OCI-LY3 (cell line): ENCODE data around the gene SPOPL.
"Not testable (repeated sequence)": the region's sequence is repeated elsewhere in the genome, so short reads cannot be mapped to it uniquely, and the experiment has no call there.

Source experiments
- H2AFZ ChIP-seq: fragments of 200-600, 300-600 bp; shearing (Covaris generic); 2 replicates; pipeline ENCODE4 v1.6.0; 2014; ENCODE audit warnings: antibody characterized with exemption, low read depth, low read length
- H3K27ac ChIP-seq: fragments of 200-600, 300-600 bp; sonication (generic); 2 replicates; pipeline ENCODE4 v1.5.1; 2014; ENCODE audit warnings: mild to moderate bottlenecking, low read length, moderate library complexity, mixed read lengths
- H3K27me3 ChIP-seq: fragments of 200-600, 300-600 bp; sonication (generic); 2 replicates; pipeline ENCODE4 v1.6.1; 2014; ENCODE audit warnings: low read depth, low read length, mixed read lengths
- H3K36me3 ChIP-seq: fragments of 200-600, 300-600 bp; sonication (generic); replicated peaks from 2 replicates; pipeline ENCODE3; 2014; ENCODE audit warnings: low read depth, low read length, mixed read lengths
- H3K4me1 ChIP-seq: fragments of 300-600, 200-600 bp; sonication (generic); 2 replicates; pipeline ENCODE4 v1.6.1; 2014; ENCODE audit warnings: low read length, mixed read lengths
- H3K4me2 ChIP-seq: fragments of 200-600, 300-600 bp; sonication (generic); 2 replicates; pipeline ENCODE4 v1.6.1; 2014; ENCODE audit warnings: low read length, mixed read lengths
- H3K4me3 ChIP-seq: fragments of 300-600, 200-600 bp; sonication (generic); 2 replicates; pipeline ENCODE4 v1.5.1; 2014; ENCODE audit warnings: antibody characterized with exemption, mild to moderate bottlenecking, low read length, moderate library complexity
- H3K79me2 ChIP-seq: fragments of 300-600, 200-600 bp; shearing (Covaris generic); 2 replicates; pipeline ENCODE4 v1.6.1; 2014; ENCODE audit warnings: mild to moderate bottlenecking, low read length, mixed read lengths
- H3K9ac ChIP-seq: fragments of 300-600, 200-600 bp; shearing (Covaris generic); 2 replicates; pipeline ENCODE4 v1.6.0; 2014; ENCODE audit warnings: mild to moderate bottlenecking, low read length, moderate library complexity
- H3K9me3 ChIP-seq: fragments of 200-600, 300-600 bp; shearing (Covaris generic); 2 replicates; pipeline ENCODE4 v1.6.1; 2014; ENCODE audit warnings: low read length, mixed read lengths; ENCODE audit not compliant: insufficient read depth
- H4K20me1 ChIP-seq: fragments of 200-600, 300-600 bp; sonication (generic); 2 replicates; pipeline ENCODE4 v1.6.1; 2016; ENCODE audit warnings: low read length, mixed read lengths; ENCODE audit not compliant: insufficient read depth
- EZH2phosphoT487 ChIP-seq: fragments of 200-600 bp; shearing (Covaris generic); IDR thresholded peaks from 2 replicates; pipeline ENCODE4 v1.6.1; 2018; ENCODE audit warnings: antibody characterized with exemption, mixed run types, low read depth
- TF ChIP-seq, protein P1 (sequence below): fragments of 200-600, 300-600 bp; sonication (generic); IDR thresholded peaks from 2 replicates; pipeline ENCODE4 v1.5.1; 2014; ENCODE audit warnings: antibody characterized with exemption, low read length, low read depth

The SPOPL gene

DNA sequence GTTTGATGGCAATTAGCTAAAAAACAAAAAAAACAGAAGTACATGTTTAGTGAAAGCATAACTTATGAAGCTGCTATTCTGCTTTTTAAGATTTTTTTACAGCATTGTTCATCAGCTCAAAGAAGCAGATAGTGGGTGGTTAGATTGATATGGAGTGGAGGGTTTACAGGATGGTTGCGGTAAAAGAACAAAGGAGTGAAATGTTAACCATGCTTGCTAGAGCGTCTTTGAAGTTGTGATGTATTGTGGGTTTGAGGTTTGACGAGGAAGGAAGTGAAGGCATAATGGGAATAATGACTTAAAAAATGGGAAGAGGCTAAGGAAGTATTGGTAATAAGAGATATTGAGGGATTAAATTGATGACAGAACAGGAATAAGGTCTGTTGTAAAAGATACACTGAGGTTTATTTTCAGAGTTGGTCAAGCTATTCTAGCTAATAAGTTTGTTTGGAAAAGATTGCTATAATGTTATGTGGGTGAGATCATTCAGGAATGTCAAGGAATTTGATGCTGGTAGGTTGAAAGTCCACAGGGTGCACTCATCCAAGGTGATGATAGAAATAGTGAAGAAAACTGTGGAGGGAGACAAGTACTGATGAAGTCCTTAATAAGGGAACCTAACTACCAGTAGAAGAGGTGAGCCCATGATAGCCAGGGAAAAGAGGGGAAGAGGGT is 14.6 kb downstream of the SPOPL start:
- peaks cover 82% of the 10 kb centered on the region for H4K20me1 ChIP-seq
- no peak overlapping the region for H3K4me2 ChIP-seq
- H3K27ac ChIP-seq: no peak overlapping the region
- TF ChIP-seq EZH2phosphoT487: no peak
- TF ChIP-seq, protein P1, sequence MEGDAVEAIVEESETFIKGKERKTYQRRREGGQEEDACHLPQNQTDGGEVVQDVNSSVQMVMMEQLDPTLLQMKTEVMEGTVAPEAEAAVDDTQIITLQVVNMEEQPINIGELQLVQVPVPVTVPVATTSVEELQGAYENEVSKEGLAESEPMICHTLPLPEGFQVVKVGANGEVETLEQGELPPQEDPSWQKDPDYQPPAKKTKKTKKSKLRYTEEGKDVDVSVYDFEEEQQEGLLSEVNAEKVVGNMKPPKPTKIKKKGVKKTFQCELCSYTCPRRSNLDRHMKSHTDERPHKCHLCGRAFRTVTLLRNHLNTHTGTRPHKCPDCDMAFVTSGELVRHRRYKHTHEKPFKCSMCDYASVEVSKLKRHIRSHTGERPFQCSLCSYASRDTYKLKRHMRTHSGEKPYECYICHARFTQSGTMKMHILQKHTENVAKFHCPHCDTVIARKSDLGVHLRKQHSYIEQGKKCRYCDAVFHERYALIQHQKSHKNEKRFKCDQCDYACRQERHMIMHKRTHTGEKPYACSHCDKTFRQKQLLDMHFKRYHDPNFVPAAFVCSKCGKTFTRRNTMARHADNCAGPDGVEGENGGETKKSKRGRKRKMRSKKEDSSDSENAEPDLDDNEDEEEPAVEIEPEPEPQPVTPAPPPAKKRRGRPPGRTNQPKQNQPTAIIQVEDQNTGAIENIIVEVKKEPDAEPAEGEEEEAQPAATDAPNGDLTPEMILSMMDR: no peak
- no peak overlapping the region for H3K9ac ChIP-seq
- peaks cover 100% of the 10 kb centered on the region for H3K79me2 ChIP-seq
- peaks cover 22% of the 10 kb centered on the region for H3K36me3 ChIP-seq
- no peak overlapping the region for H3K4me3 ChIP-seq
- H3K27me3 ChIP-seq: no peaks in the 10 kb centered on the region
- H3K4me1 ChIP-seq: peaks cover 12% of the 10 kb centered on the region
- peaks cover 3% of the 10 kb centered on the region; the same call in 1 of the 2 replicates for H3K9me3 ChIP-seq
- H2AFZ ChIP-seq: no peak overlapping the region

- H3K79me2 ChIP-seq: peaks cover 100% of the 10 kb centered on the region
Observed at GRCh38 chr2:138518860-138519259, 17.3 kb downstream of the SPOPL start.

GRCh38 chr2:138521821-138522220 is 20.3 kb downstream of the SPOPL start:
- H3K9ac ChIP-seq: peak overlapping the region; percentile 49
- no peaks in the 10 kb centered on the region for H3K27me3 ChIP-seq
- peak overlapping the region; percentile 59 for H3K4me3 ChIP-seq
- peaks cover 42% of the 10 kb centered on the region for H4K20me1 ChIP-seq
- peaks cover 100% of the 10 kb centered on the region for H3K79me2 ChIP-seq
- H3K4me2 ChIP-seq: peak overlapping the region; percentile 87
- H3K9me3 ChIP-seq: no peaks in the 10 kb centered on the region
- H3K27ac ChIP-seq: peak overlapping the region; percentile 84
- no peak for TF ChIP-seq EZH2phosphoT487
- TF ChIP-seq, protein P1: no peak
- H2AFZ ChIP-seq: no peak overlapping the region
- H3K36me3 ChIP-seq: peaks cover 16% of the 10 kb centered on the region
- peaks cover 50% of the 10 kb centered on the region for H3K4me1 ChIP-seq

More at GRCh38 chr2:138518860-138519259, 17.3 kb downstream of the SPOPL start:
- Histone ChIP-seq H3K9ac (no peak overlapping the region), H3K27me3 (no peaks in the 10 kb centered on the region), H3K4me2 (no peak overlapping the region), H4K20me1 (peaks cover 71% of the 10 kb centered on the region), H3K4me3 (no peak overlapping the region), H2AFZ (no peak overlapping the region), H3K27ac (no peak overlapping the region), H3K36me3 (peaks cover 7% of the 10 kb centered on the region), H3K9me3 (no peaks in the 10 kb centered on the region), H3K4me1 (peaks cover 39% of the 10 kb centered on the region)
- TF ChIP-seq, protein P1: no peak
- no peak for TF ChIP-seq EZH2phosphoT487

GRCh38 chr2:138522556-138522955 is 21.0 kb downstream of the SPOPL start:
- Histone ChIP-seq H3K4me2 (peak overlapping the region; percentile 87), H3K36me3 (peaks cover 17% of the 10 kb centered on the region), H3K27ac (peak overlapping the region; percentile 84), H3K9me3 (no peaks in the 10 kb centered on the region), H3K4me3 (peak overlapping the region; percentile 59), H3K79me2 (peaks cover 100% of the 10 kb centered on the region), H2AFZ (no peak overlapping the region), H4K20me1 (peaks cover 41% of the 10 kb centered on the region), H3K4me1 (peaks cover 50% of the 10 kb centered on the region), H3K27me3 (no peaks in the 10 kb centered on the region), H3K9ac (peak overlapping the region; percentile 49)
- TF ChIP-seq EZH2phosphoT487: no peak
- TF ChIP-seq, protein P1: no peak

GRCh38 chr2:138523018-138523672 is 21.6 kb downstream of the SPOPL start:
- H3K4me2 ChIP-seq: peak overlapping the region; percentile 87
- H3K36me3 ChIP-seq: peaks cover 19% of the 10 kb centered on the region
- peaks cover 50% of the 10 kb centered on the region for H3K4me1 ChIP-seq
- peak overlapping the region; percentile 84 for H3K27ac ChIP-seq
- peak overlapping the region; percentile 59 for H3K4me3 ChIP-seq
- not testable (repeated sequence) for H3K27me3 ChIP-seq, H3K9me3 ChIP-seq, H2AFZ ChIP-seq
- H3K9ac ChIP-seq: peak overlapping the region; percentile 49
- peaks cover 100% of the 10 kb centered on the region for H3K79me2 ChIP-seq
- peaks cover 44% of the 10 kb centered on the region for H4K20me1 ChIP-seq

DNA sequence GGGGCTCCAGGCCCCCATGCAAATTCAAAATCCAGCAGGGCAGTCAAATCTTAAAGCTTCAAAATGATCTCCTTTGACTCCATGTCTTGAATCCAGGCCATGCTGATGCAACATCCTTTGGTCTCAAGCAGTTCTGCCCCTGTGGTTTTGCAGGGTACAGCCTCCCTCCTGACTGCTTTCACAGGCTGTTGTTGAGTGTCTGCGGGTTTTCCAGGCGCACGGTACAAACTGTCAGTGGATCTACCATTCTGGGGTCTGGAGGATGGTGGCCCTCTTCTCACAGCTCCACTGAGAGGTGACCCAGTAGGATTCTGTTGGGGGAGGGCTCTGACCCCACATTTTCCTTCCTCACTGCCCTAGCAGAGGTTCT is 22.1 kb downstream of the SPOPL start:
- Histone ChIP-seq H3K79me2 (peaks cover 100% of the 10 kb centered on the region), H3K9ac (peak overlapping the region; percentile 41; the same call in 1 of the 2 replicates), H3K4me2 (peak overlapping the region; percentile 87), H3K4me1 (peaks cover 50% of the 10 kb centered on the region), H3K27ac (peak overlapping the region; percentile 84), H3K4me3 (peak overlapping the region; percentile 40; the same call in 1 of the 2 replicates), H4K20me1 (peaks cover 44% of the 10 kb centered on the region), H3K36me3 (peaks cover 19% of the 10 kb centered on the region)
- H3K9me3 ChIP-seq, H3K27me3 ChIP-seq, H2AFZ ChIP-seq: not testable (repeated sequence)
